Measurements from ENCODE around the gene ADAMTSL1.

Gene ADAMTSL1

DNA sequence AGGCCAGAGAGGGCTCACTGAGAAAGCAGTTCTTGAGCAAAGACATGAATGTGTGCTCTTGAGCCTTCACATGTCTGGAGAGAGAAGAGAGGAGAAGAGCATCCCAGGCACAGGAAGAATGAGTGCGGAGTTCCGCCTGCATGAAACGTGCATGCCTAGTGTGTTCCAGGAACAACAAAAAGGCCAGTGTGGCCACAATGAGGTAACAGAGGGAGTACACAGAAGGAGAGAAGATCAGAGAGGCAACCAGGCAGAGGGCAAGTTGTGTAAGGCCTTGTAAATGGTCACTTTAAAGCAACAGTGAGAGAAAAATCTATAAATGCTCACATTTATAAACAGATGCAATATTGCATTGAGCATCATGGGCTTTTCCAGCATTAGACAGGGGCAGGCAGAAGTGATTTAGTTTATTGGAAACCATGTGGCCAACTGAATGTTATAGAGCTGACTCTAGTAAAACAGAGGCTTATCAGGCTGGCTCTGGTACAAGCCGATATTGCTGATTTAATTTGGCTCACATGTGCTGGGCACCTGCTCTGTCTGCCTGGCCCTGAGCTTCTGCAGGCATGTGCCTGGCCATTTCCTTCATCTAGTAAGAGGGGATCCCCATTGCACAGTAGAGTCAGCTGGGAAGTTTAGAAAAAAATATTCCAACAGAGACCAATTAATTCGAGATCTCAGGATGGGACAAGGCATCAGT, 373.8 kb downstream of the ADAMTSL1 start:
- Histone ChIP-seq H3K9ac (no peak overlapping the region), H3K4me3 (IDR thresholded peaks at IDR 0.05; ENCODE audit: insufficient read depth, low read depth, low read length) (no peak overlapping the region), H3K79me2 (ENCODE audit: insufficient read depth, low read depth) (no peaks in the 10 kb centered on the region), H3K36me3 (ENCODE audit: insufficient read depth) (no peaks in the 10 kb centered on the region), H4K20me1 (ENCODE audit: insufficient read depth) (no peaks in the 10 kb centered on the region), H3K27ac (no peak overlapping the region), H3K27me3 (ENCODE audit: insufficient read depth, low read depth) (no peaks in the 10 kb centered on the region), H3K4me2 (no peak overlapping the region), H3K4me1 (ENCODE audit: low read depth, poor library complexity, severe bottlenecking) (no peaks in the 10 kb centered on the region), H2AFZ (ENCODE audit: low read depth) (no peak overlapping the region)
- TF ChIP-seq, protein P1, sequence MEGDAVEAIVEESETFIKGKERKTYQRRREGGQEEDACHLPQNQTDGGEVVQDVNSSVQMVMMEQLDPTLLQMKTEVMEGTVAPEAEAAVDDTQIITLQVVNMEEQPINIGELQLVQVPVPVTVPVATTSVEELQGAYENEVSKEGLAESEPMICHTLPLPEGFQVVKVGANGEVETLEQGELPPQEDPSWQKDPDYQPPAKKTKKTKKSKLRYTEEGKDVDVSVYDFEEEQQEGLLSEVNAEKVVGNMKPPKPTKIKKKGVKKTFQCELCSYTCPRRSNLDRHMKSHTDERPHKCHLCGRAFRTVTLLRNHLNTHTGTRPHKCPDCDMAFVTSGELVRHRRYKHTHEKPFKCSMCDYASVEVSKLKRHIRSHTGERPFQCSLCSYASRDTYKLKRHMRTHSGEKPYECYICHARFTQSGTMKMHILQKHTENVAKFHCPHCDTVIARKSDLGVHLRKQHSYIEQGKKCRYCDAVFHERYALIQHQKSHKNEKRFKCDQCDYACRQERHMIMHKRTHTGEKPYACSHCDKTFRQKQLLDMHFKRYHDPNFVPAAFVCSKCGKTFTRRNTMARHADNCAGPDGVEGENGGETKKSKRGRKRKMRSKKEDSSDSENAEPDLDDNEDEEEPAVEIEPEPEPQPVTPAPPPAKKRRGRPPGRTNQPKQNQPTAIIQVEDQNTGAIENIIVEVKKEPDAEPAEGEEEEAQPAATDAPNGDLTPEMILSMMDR (conservative IDR thresholded peaks at IDR 0.05; ENCODE audit: low read depth, low read length), result no peak

DNA sequence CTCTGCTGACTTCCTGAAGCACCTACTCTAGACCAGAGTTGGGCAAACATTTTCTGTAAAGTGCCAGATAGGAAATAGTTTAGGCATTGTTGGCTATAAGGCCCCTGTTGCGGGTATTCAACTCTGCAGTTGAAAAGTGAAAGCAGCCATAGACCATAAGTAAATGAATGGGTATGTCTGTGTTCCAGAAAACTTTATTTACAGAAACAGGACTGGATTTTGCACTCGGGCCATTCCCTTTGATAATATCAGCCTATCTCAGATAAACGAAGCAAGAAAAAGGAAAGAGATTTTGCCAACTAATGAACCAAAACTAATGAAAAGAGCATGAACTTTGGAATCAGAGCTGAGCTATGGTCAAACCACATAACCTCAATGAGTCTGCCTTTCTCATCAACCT, 374.7 kb downstream of the ADAMTSL1 start:
- H3K27ac ChIP-seq, result no peak overlapping the region
- H3K4me3 ChIP-seq (IDR thresholded peaks at IDR 0.05; ENCODE audit: insufficient read depth, low read depth, low read length), result no peak overlapping the region
- H4K20me1 ChIP-seq (ENCODE audit: insufficient read depth), result no peaks in the 10 kb centered on the region
- H3K4me2 ChIP-seq, result no peak overlapping the region
- H3K9ac ChIP-seq, result no peak overlapping the region
- H3K36me3 ChIP-seq (ENCODE audit: insufficient read depth), result no peaks in the 10 kb centered on the region
- H3K79me2 ChIP-seq (ENCODE audit: insufficient read depth, low read depth), result no peaks in the 10 kb centered on the region
- H3K4me1 ChIP-seq (ENCODE audit: low read depth, poor library complexity, severe bottlenecking), result no peaks in the 10 kb centered on the region
- TF ChIP-seq, protein P1 (conservative IDR thresholded peaks at IDR 0.05; ENCODE audit: low read depth, low read length), result no peak
- no peaks in the 10 kb centered on the region for H3K27me3 ChIP-seq (ENCODE audit: insufficient read depth, low read depth)
- H2AFZ ChIP-seq (ENCODE audit: low read depth), result no peak overlapping the region

DNA sequence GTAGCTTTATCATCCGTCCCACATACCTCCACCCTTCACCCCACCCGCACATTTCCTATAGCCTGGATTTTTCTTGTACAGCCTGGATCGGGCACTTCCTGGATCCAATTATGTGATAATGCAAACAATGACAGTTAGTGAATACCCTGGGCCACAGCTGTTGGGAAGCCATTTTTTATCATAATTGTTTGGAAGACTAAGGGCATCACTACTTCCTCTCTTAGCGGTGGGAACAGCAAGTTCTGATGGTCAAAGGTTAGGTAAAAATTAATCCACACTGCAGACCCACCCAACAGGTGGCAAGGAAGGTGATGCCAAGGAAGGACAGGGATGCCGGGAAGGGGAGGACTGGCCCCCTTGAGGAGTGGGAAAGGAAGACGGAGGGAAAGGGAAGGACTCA, 375.3 kb downstream of the ADAMTSL1 start:
- no peak overlapping the region for H3K9ac ChIP-seq
- no peak overlapping the region for H3K4me2 ChIP-seq
- no peak overlapping the region for H3K4me3 ChIP-seq (IDR thresholded peaks at IDR 0.05; ENCODE audit: insufficient read depth, low read depth, low read length)
- H3K4me1 ChIP-seq (ENCODE audit: low read depth, poor library complexity, severe bottlenecking), result no peaks in the 10 kb centered on the region
- no peaks in the 10 kb centered on the region for H3K79me2 ChIP-seq (ENCODE audit: insufficient read depth, low read depth)
- no peaks in the 10 kb centered on the region for H3K36me3 ChIP-seq (ENCODE audit: insufficient read depth)
- H3K27ac ChIP-seq, result no peak overlapping the region
- TF ChIP-seq, protein P1 (conservative IDR thresholded peaks at IDR 0.05; ENCODE audit: low read depth, low read length), result no peak
- no peak overlapping the region for H2AFZ ChIP-seq (ENCODE audit: low read depth)
- H4K20me1 ChIP-seq (ENCODE audit: insufficient read depth), result no peaks in the 10 kb centered on the region
- H3K27me3 ChIP-seq (ENCODE audit: insufficient read depth, low read depth), result no peaks in the 10 kb centered on the region

DNA sequence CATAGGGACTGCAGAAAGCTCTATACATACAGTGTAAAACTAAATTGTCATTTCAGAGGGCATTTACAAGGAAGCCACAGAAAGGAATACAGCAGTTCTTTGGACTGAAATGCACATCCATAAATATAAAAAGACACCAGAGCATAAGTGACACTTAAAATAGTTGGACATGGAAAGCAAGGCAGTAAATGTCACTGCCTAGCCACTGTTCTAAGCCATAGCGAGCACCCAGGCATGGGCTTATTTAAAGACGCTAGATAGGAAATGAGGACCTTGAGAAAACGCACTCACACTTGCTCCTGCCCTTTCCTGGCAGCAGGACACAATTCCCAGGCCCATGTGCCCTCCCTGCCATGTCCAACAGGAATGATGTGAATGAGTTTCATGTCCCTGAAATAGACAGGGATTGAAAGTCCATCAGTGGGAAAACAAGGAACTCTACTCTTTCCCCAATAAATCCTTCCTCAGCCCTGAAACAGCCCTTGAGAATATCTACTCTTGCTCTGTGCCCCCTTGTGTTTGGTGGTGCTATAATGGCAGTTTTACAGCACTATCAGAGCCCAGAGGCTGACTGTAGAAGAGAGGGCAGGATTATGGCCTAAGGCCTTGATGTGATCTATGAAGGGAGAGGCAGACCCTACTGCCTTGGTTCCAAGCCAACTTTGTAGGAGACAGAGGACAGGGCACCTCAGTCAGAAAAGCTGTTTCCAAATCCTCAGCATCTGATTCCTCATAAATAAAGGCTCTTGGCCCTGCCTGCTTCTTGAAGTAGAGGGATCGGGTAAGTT, 376.1 kb downstream of the ADAMTSL1 start:
- Histone ChIP-seq H3K4me3 (IDR thresholded peaks at IDR 0.05; ENCODE audit: insufficient read depth, low read depth, low read length) (no peak overlapping the region), H3K36me3 (ENCODE audit: insufficient read depth) (no peaks in the 10 kb centered on the region)
- TF ChIP-seq, protein P1 (conservative IDR thresholded peaks at IDR 0.05; ENCODE audit: low read depth, low read length), result no peak

More for the DNA sequence above, 376.1 kb downstream of the ADAMTSL1 start:
- H3K9ac ChIP-seq, result no peak overlapping the region
- no peaks in the 10 kb centered on the region for H4K20me1 ChIP-seq (ENCODE audit: insufficient read depth)
- no peak overlapping the region for H3K27ac ChIP-seq
- H3K4me2 ChIP-seq, result no peak overlapping the region
- no peaks in the 10 kb centered on the region for H3K27me3 ChIP-seq (ENCODE audit: insufficient read depth, low read depth)
- no peak overlapping the region for H2AFZ ChIP-seq (ENCODE audit: low read depth)
- H3K4me1 ChIP-seq (ENCODE audit: low read depth, poor library complexity, severe bottlenecking), result no peaks in the 10 kb centered on the region
- no peaks in the 10 kb centered on the region for H3K79me2 ChIP-seq (ENCODE audit: insufficient read depth, low read depth)

Measured in KMS-11 (cell line).